ENCODE results near the gene SYCN. TPM values are rescaled to one million over a fixed set of nuclear protein-coding genes. Genes with fewer than 3 reads are reported as not detected.

The SYCN gene
- total RNA-seq, 1 donor from 2014 or later = not detected

GRCh38 chr19:39180749-39181148 is 23.3 kb downstream of the SYCN start:
- DNase-seq (ENCODE audit: low spot score) = no peak
- Mint-ChIP-seq H3K27ac (no peak overlapping the region), H3K4me3 (ENCODE audit: low read depth) (no peak overlapping the region), H3K27me3 (ENCODE audit: low read depth) (no peaks in the 10 kb centered on the region), H3K4me1 (ENCODE audit: low read depth) (no peaks in the 10 kb centered on the region), H3K36me3 (ENCODE audit: low read depth) (peaks cover 7% of the 10 kb centered on the region), H3K9me3 (no peaks in the 10 kb centered on the region)
- intact Hi-C loops (cut with micrococcal nuclease) = no loop called here

GRCh38 chr19:39179754-39180153 is 24.3 kb downstream of the SYCN start:
- Mint-ChIP-seq H3K9me3 (no peaks in the 10 kb centered on the region), H3K4me1 (ENCODE audit: low read depth) (no peaks in the 10 kb centered on the region), H3K4me3 (ENCODE audit: low read depth) (no peak overlapping the region), H3K27me3 (ENCODE audit: low read depth) (no peaks in the 10 kb centered on the region), H3K27ac (no peak overlapping the region), H3K36me3 (ENCODE audit: low read depth) (peaks cover 7% of the 10 kb centered on the region)
- DNase-seq (ENCODE audit: low spot score) = no peak
- intact Hi-C loops (cut with micrococcal nuclease) = no loop called here

- Mint-ChIP-seq H3K9me3 (no peaks in the 10 kb centered on the region), H3K4me1 (ENCODE audit: low read depth) (no peaks in the 10 kb centered on the region), H3K36me3 (ENCODE audit: low read depth) (peaks cover 7% of the 10 kb centered on the region), H3K27ac (no peak overlapping the region), H3K4me3 (ENCODE audit: low read depth) (no peak overlapping the region), H3K27me3 (ENCODE audit: low read depth) (no peaks in the 10 kb centered on the region)
- intact Hi-C loops (cut with micrococcal nuclease) = no loop called here
- no peak for DNase-seq (ENCODE audit: low spot score)
Measured at GRCh38 chr19:39178296-39179006, 25.6 kb downstream of the SYCN start.

- H3K9me3 Mint-ChIP-seq = no peaks in the 10 kb centered on the region
- intact Hi-C loops (cut with micrococcal nuclease) = no loop called here
- no peak overlapping the region for H3K27ac Mint-ChIP-seq
- peaks cover 7% of the 10 kb centered on the region for H3K36me3 Mint-ChIP-seq (ENCODE audit: low read depth)
- H3K4me3 Mint-ChIP-seq (ENCODE audit: low read depth) = no peak overlapping the region
- DNase-seq (ENCODE audit: low spot score) = no peak
- H3K4me1 Mint-ChIP-seq (ENCODE audit: low read depth) = no peaks in the 10 kb centered on the region
- no peaks in the 10 kb centered on the region for H3K27me3 Mint-ChIP-seq (ENCODE audit: low read depth)
Measured at GRCh38 chr19:39177736-39178135, 26.3 kb downstream of the SYCN start.

GRCh38 chr19:39177110-39177699 is 26.9 kb downstream of the SYCN start:
- H3K9me3 Mint-ChIP-seq = no peaks in the 10 kb centered on the region
- intact Hi-C loops (cut with micrococcal nuclease) = no loop called here
- H3K27ac Mint-ChIP-seq = no peak overlapping the region
- no peaks in the 10 kb centered on the region for H3K4me1 Mint-ChIP-seq (ENCODE audit: low read depth)
- no peak overlapping the region for H3K4me3 Mint-ChIP-seq (ENCODE audit: low read depth)
- peaks cover 7% of the 10 kb centered on the region for H3K36me3 Mint-ChIP-seq (ENCODE audit: low read depth)
- no peak for DNase-seq (ENCODE audit: low spot score)
- H3K27me3 Mint-ChIP-seq (ENCODE audit: low read depth) = no peaks in the 10 kb centered on the region

GRCh38 chr19:39175564-39175963 is 28.5 kb downstream of the SYCN start:
- H3K4me1 Mint-ChIP-seq (ENCODE audit: low read depth) = no peaks in the 10 kb centered on the region
- intact Hi-C loops (cut with micrococcal nuclease) = no loop called here
- H3K27me3 Mint-ChIP-seq (ENCODE audit: low read depth) = no peaks in the 10 kb centered on the region
- no peak overlapping the region for H3K4me3 Mint-ChIP-seq (ENCODE audit: low read depth)
- no peak for DNase-seq (ENCODE audit: low spot score)
- H3K27ac Mint-ChIP-seq = no peak overlapping the region
- peaks cover 7% of the 10 kb centered on the region for H3K36me3 Mint-ChIP-seq (ENCODE audit: low read depth)
- H3K9me3 Mint-ChIP-seq = no peaks in the 10 kb centered on the region

GRCh38 chr19:39174558-39175544 is 29.2 kb downstream of the SYCN start:
- no peak overlapping the region for H3K4me3 Mint-ChIP-seq (ENCODE audit: low read depth)
- no peaks in the 10 kb centered on the region for H3K4me1 Mint-ChIP-seq (ENCODE audit: low read depth)
- H3K27me3 Mint-ChIP-seq (ENCODE audit: low read depth) = no peaks in the 10 kb centered on the region
- no peak overlapping the region for H3K27ac Mint-ChIP-seq
- intact Hi-C loops (cut with micrococcal nuclease) = no loop called here
- no peak for DNase-seq (ENCODE audit: low spot score)
- no peaks in the 10 kb centered on the region for H3K9me3 Mint-ChIP-seq
- peaks cover 7% of the 10 kb centered on the region for H3K36me3 Mint-ChIP-seq (ENCODE audit: low read depth)

- Mint-ChIP-seq H3K27ac (no peak overlapping the region), H3K4me1 (ENCODE audit: low read depth) (no peaks in the 10 kb centered on the region), H3K4me3 (ENCODE audit: low read depth) (no peak overlapping the region), H3K27me3 (ENCODE audit: low read depth) (no peaks in the 10 kb centered on the region), H3K9me3 (no peaks in the 10 kb centered on the region), H3K36me3 (ENCODE audit: low read depth) (peaks cover 9% of the 10 kb centered on the region)
- intact Hi-C loops (cut with micrococcal nuclease) = no loop called here
- DNase-seq (ENCODE audit: low spot score) = no peak
Measured at GRCh38 chr19:39174142-39174541, 29.9 kb downstream of the SYCN start.

GRCh38 chr19:39173502-39173991 is 30.5 kb downstream of the SYCN start:
- Mint-ChIP-seq H3K4me3 (ENCODE audit: low read depth) (no peak overlapping the region), H3K9me3 (no peaks in the 10 kb centered on the region), H3K27ac (no peak overlapping the region), H3K36me3 (ENCODE audit: low read depth) (peaks cover 9% of the 10 kb centered on the region), H3K4me1 (ENCODE audit: low read depth) (no peaks in the 10 kb centered on the region), H3K27me3 (ENCODE audit: low read depth) (no peaks in the 10 kb centered on the region)
- intact Hi-C loops (cut with micrococcal nuclease) = no loop called here
- no peak for DNase-seq (ENCODE audit: low spot score)

- peaks cover 5% of the 10 kb centered on the region for H3K36me3 Mint-ChIP-seq (ENCODE audit: low read depth)
- H3K27ac Mint-ChIP-seq = no peak overlapping the region
- H3K4me1 Mint-ChIP-seq (ENCODE audit: low read depth) = no peaks in the 10 kb centered on the region
Measured at GRCh38 chr19:39172700-39173501, 31.2 kb downstream of the SYCN start.

GRCh38 chr19:39171479-39172465 is 32.3 kb downstream of the SYCN start:
- H3K27me3 Mint-ChIP-seq (ENCODE audit: low read depth) = no peaks in the 10 kb centered on the region
- H3K27ac Mint-ChIP-seq = no peak overlapping the region
- H3K4me1 Mint-ChIP-seq (ENCODE audit: low read depth) = no peaks in the 10 kb centered on the region
- peaks cover 5% of the 10 kb centered on the region for H3K36me3 Mint-ChIP-seq (ENCODE audit: low read depth)
- no peak for DNase-seq (ENCODE audit: low spot score)
- no peaks in the 10 kb centered on the region for H3K9me3 Mint-ChIP-seq
- intact Hi-C loops (cut with micrococcal nuclease) = no loop called here
- no peak overlapping the region for H3K4me3 Mint-ChIP-seq (ENCODE audit: low read depth)

More at GRCh38 chr19:39172700-39173501, 31.2 kb downstream of the SYCN start:
- no peak for DNase-seq (ENCODE audit: low spot score)
- Mint-ChIP-seq H3K27me3 (ENCODE audit: low read depth) (no peaks in the 10 kb centered on the region), H3K9me3 (no peaks in the 10 kb centered on the region), H3K4me3 (ENCODE audit: low read depth) (no peak overlapping the region)
- intact Hi-C loops (cut with micrococcal nuclease) = no loop called here
